Ammon's horn (tissue), 1 donor: Measurements from ENCODE around the gene CDC73.
"Not testable (repeated sequence)": the region's sequence is repeated elsewhere in the genome, so short reads cannot be mapped to it uniquely, and the experiment has no call there.

Experiments used
- DNase-seq: peaks from one replicate; pipeline ENCODE4 v3.0.0-alpha.2; 2016; ENCODE audit warnings: low spot score

CDC73 gene

GRCh38 chr1:193288548-193289080, 166.8 kb downstream of the CDC73 start:
- DNase-seq: not testable (repeated sequence)

- DNase-seq: no peak
Observed at GRCh38 chr1:193293726-193294125, 171.9 kb downstream of the CDC73 start.

GRCh38 chr1:193299038-193299437, 177.2 kb downstream of the CDC73 start:
- DNase-seq: no peak

- DNase-seq: no peak
Observed at GRCh38 chr1:193301746-193302145, 179.9 kb downstream of the CDC73 start.

GRCh38 chr1:193303849-193304248, 182.0 kb downstream of the CDC73 start:
- DNase-seq: no peak
